Thyroid gland (tissue), 4 donors: Measurements from ENCODE around the gene JAKMIP1. TPM values are rescaled to one million over a fixed set of nuclear protein-coding genes. Genes with fewer than 3 reads are reported as not detected.
A peak's percentile ranks its signal among the peaks of the same experiment; 100 is the strongest.

ENCODE experiments used
- DNase-seq, 2 donors: peaks; one replicate each; pipeline ENCODE4 v3.0.0-alpha.2; 2019
- H3K27ac ChIP-seq, 3 donors: fragments of 200-600 bp; sonication (generic); 1 replicate in 2 of 3; 2 replicates in 1 of 3; pipeline ENCODE4 v1.5.1; 2016 to 2019; ENCODE audit warnings: mild to moderate bottlenecking in 1 of 3, moderate library complexity in 1 of 3
- H3K27me3 ChIP-seq: fragments of 200-600 bp; sonication (generic); one replicate; pipeline ENCODE4 v1.5.1; 2019
- H3K36me3 ChIP-seq, 2 donors: fragments of 200-600 bp; sonication (generic); one replicate each; pipeline ENCODE4 v1.5.1; 2016 to 2019
- H3K4me1 ChIP-seq, 2 donors: fragments of 200-600 bp; sonication (generic); one replicate each; pipeline ENCODE4 v1.5.1; 2017 to 2019
- H3K4me3 ChIP-seq, 3 donors: fragments of 200-600 bp; sonication (generic); replicated peaks in 1 of 3; 1 replicate in 2 of 3; 2 replicates in 1 of 3; pipeline ENCODE4 v1.5.1; 2016; ENCODE audit warnings: mild to moderate bottlenecking in 1 of 3
- H3K9me3 ChIP-seq: fragments of 200-600 bp; sonication (generic); one replicate; pipeline ENCODE4 v1.5.1; 2017
- CTCF ChIP-seq, 6 experiments: fragments of 200-600 bp in 3 of 6; fragments of 450-650 bp in 3 of 6; sonication (generic) in 3 of 6; IDR thresholded peaks; one replicate each; pipeline ENCODE4 v1.5.1; 2016 to 2019; ENCODE audit warnings: antibody characterized with exemption in 6 of 6, mild to moderate bottlenecking in 2 of 6, inconsistent platforms in 1 of 6, moderate library complexity in 1 of 6
- POLR2A ChIP-seq, 2 donors: fragments of 450-650 bp; IDR thresholded peaks; one replicate each; pipeline ENCODE4 v1.6.1; 2017; ENCODE audit warnings: antibody characterized with exemption in 2 of 2, mild to moderate bottlenecking in 2 of 2, moderate library complexity in 1 of 2
- WGBS, 2 donors: methylation state at CpG; one replicate each; pipeline ENCODE4 v1.1.5; 2017; 5-methylcytosine and 5-hydroxymethylcytosine counted together
- intact Hi-C: fragments of 100-400 bp; cut with DNase I; formaldehyde crosslinking; loops from one replicate; pipeline ENCODE4 v1.15.1; 2023
- total RNA-seq, 4 donors: library from RNA; depleted of rRNA; stranded (reverse); fragments of >200 nt; gene quantifications; one replicate each; pipeline ENCODE4 v1.2.3, GENCODE V29; 2016

The JAKMIP1 gene
- total RNA-seq, 4 donors from 2014 or later: 0.67 to 1.9 (median 1.1) TPM

GRCh38 chr4:6226506-6226905 is 26.2 kb upstream of the JAKMIP1 start:
- no peak for DNase-seq
- H3K4me3 ChIP-seq: no peak overlapping the region
- H3K4me1 ChIP-seq: peaks cover 0 to 6% of the 10 kb centered on the region in 2 donors
- H3K27ac ChIP-seq: no peak overlapping the region
- no peaks in the 10 kb centered on the region for H3K9me3 ChIP-seq
- no peaks in the 10 kb centered on the region for H3K27me3 ChIP-seq
- no peaks in the 10 kb centered on the region for H3K36me3 ChIP-seq
- no peak for TF ChIP-seq POLR2A (IDR thresholded peaks at IDR 0.05)
- no peak for TF ChIP-seq CTCF (IDR thresholded peaks at IDR 0.05)
- WGBS, 2 donors: 89 to 95% methylated on average over 7 of the region's 7 CpGs
- intact Hi-C loops: no loop called here

GRCh38 chr4:6225469-6225868 is 25.1 kb upstream of the JAKMIP1 start:
- intact Hi-C loops: no loop called here
- Histone ChIP-seq H3K27me3 (no peaks in the 10 kb centered on the region), H3K27ac (no peak overlapping the region), H3K9me3 (no peaks in the 10 kb centered on the region), H3K4me1 (peaks cover 0 to 6% of the 10 kb centered on the region in 2 donors), H3K36me3 (no peaks in the 10 kb centered on the region), H3K4me3 (no peak overlapping the region)
- peak in 1 of 2 donors; percentile 36 for DNase-seq
- TF ChIP-seq POLR2A (IDR thresholded peaks at IDR 0.05) (no peak), CTCF (IDR thresholded peaks at IDR 0.05) (no peak)
- 35% methylated on average over 4 to 7 of the region's 7 CpGs for WGBS, 2 donors

GRCh38 chr4:6224735-6225134 is 24.4 kb upstream of the JAKMIP1 start:
- intact Hi-C loops: no loop called here
- Histone ChIP-seq H3K4me1 (peaks cover 0 to 6% of the 10 kb centered on the region in 2 donors), H3K27me3 (no peaks in the 10 kb centered on the region), H3K36me3 (no peaks in the 10 kb centered on the region), H3K9me3 (no peaks in the 10 kb centered on the region), H3K27ac (no peak overlapping the region), H3K4me3 (no peak overlapping the region)
- 78 to 81% methylated on average over 3 of the region's 3 CpGs for WGBS, 2 donors
- TF ChIP-seq POLR2A (IDR thresholded peaks at IDR 0.05): no peak
- no peak for TF ChIP-seq CTCF (IDR thresholded peaks at IDR 0.05)
- no peak for DNase-seq

GRCh38 chr4:6222761-6223292 is 22.5 kb upstream of the JAKMIP1 start:
- Histone ChIP-seq H3K9me3 (no peaks in the 10 kb centered on the region), H3K36me3 (no peaks in the 10 kb centered on the region), H3K4me1 (peaks cover 0 to 6% of the 10 kb centered on the region in 2 donors), H3K27ac (no peak overlapping the region), H3K4me3 (no peak overlapping the region), H3K27me3 (no peaks in the 10 kb centered on the region)
- DNase-seq: no peak
- intact Hi-C loops: no loop called here
- WGBS, 2 donors: 62 to 64% methylated on average over 10 of the region's 10 CpGs
- TF ChIP-seq POLR2A (IDR thresholded peaks at IDR 0.05): no peak
- TF ChIP-seq CTCF (IDR thresholded peaks at IDR 0.05): no peak

GRCh38 chr4:6221851-6222760 is 21.8 kb upstream of the JAKMIP1 start:
- Histone ChIP-seq H3K4me3 (no peak overlapping the region), H3K9me3 (no peaks in the 10 kb centered on the region), H3K27ac (no peak overlapping the region), H3K4me1 (peaks cover 0 to 6% of the 10 kb centered on the region in 2 donors), H3K27me3 (no peaks in the 10 kb centered on the region), H3K36me3 (no peaks in the 10 kb centered on the region)
- intact Hi-C loops: no loop called here
- TF ChIP-seq CTCF (IDR thresholded peaks at IDR 0.05) (no peak), POLR2A (IDR thresholded peaks at IDR 0.05) (no peak)
- WGBS, 2 donors: 17 to 25% methylated on average over 21 to 32 of the region's 84 CpGs
- DNase-seq: peak; percentile 35 to 46
